Measurements from ENCODE around the gene ZNF554. TPM values are rescaled to one million over a fixed set of nuclear protein-coding genes. Genes with fewer than 3 reads are reported as not detected.

The ZNF554 gene
- total RNA-seq, 1 experiment from 2014 or later, result 5.9 TPM

GRCh38 chr19:2805991-2806649, 13.5 kb upstream of the ZNF554 start:
- Histone ChIP-seq H4K91ac (ENCODE audit: insufficient read length, low read depth, low read length) (no peak overlapping the region), H3K79me1 (ENCODE audit: insufficient read depth, low read depth, low read length, poor library complexity, severe bottlenecking) (peaks cover 2% of the 10 kb centered on the region), H2BK20ac (ENCODE audit: low read depth, low read length, poor library complexity, severe bottlenecking) (no peak overlapping the region), H2BK15ac (ENCODE audit: low read depth, low read length) (no peak overlapping the region), H3K79me2 (ENCODE audit: insufficient read depth, low read length) (no peaks in the 10 kb centered on the region), H3K27me3 (ENCODE audit: insufficient read depth, low read length) (no peaks in the 10 kb centered on the region), H3T11ph (ENCODE audit: low read length) (no peak overlapping the region), H2BK120ac (ENCODE audit: low read depth, low read length, poor library complexity, severe bottlenecking) (no peak overlapping the region), H3K9ac (ENCODE audit: extremely low read depth, insufficient read length, low read length) (no peak overlapping the region), H2AFZ (ENCODE audit: low read length) (no peak overlapping the region), H4K5ac (ENCODE audit: insufficient read length, low read depth, low read length) (no peak overlapping the region), H2BK12ac (ENCODE audit: insufficient read length, low read depth, low read length) (no peak overlapping the region), H3K27ac (ENCODE audit: insufficient read length, low read depth, low read length) (no peak overlapping the region), H4K20me1 (ENCODE audit: control insufficient read depth, insufficient read depth, insufficient read length) (no peaks in the 10 kb centered on the region), H3K9me3 (ENCODE audit: control insufficient read depth, low read depth, low read length) (no peaks in the 10 kb centered on the region), H3K4me1 (ENCODE audit: insufficient read depth, low read length) (no peaks in the 10 kb centered on the region), H3K18ac (ENCODE audit: insufficient read length, low read depth, low read length) (no peak overlapping the region), H2AK5ac (ENCODE audit: insufficient read length, low read length) (no peak overlapping the region), H3K4ac (ENCODE audit: low read depth, low read length) (no peak overlapping the region), H2BK5ac (ENCODE audit: insufficient read length, low read length) (no peak overlapping the region), H3K56ac (ENCODE audit: insufficient read length, low read depth, low read length) (no peak overlapping the region), H3K4me2 (ENCODE audit: insufficient read depth, insufficient read length, low read length) (no peak overlapping the region), H3K14ac (ENCODE audit: insufficient read depth, low read length) (no peak overlapping the region), H3K23me2 (ENCODE audit: insufficient read length, low read depth, low read length, poor library complexity, severe bottlenecking) (no peaks in the 10 kb centered on the region), H4K8ac (replicated peaks; ENCODE audit: insufficient read length, low read depth, low read length) (no peak overlapping the region), H3K23ac (ENCODE audit: insufficient read length, low read depth, low read length) (no peak overlapping the region)
- no peaks in the 10 kb centered on the region for H3K9me3 Mint-ChIP-seq
- no peak for TF ChIP-seq CTCF (conservative IDR thresholded peaks at IDR 0.05)
- H3K4me1 Mint-ChIP-seq, result no peaks in the 10 kb centered on the region
- H3K27me3 Mint-ChIP-seq (ENCODE audit: low read depth), result no peaks in the 10 kb centered on the region; the same call in 1 of the 2 replicates
- H3K27ac Mint-ChIP-seq, result no peak overlapping the region
- no peak for DNase-seq
- WGBS (ENCODE audit: extremely low coverage, insufficient read length, low lambda C conversion rate), result no CpG with 5 or more reads among the region's 23 CpGs
- peaks cover 25 to 69% (median 67%) of the 10 kb centered on the region in 3 experiments for H3K36me3 Mint-ChIP-seq (ENCODE audit: insufficient read depth in 1 of 3, low read depth in 3 of 3)
- no peak overlapping the region for H3K4me3 Mint-ChIP-seq
